K562 (cell line): ENCODE data around the gene RPUSD2. TPM values are rescaled to one million over a fixed set of nuclear protein-coding genes. Genes with fewer than 3 reads are reported as not detected.
A peak's percentile ranks its signal among the peaks of the same experiment; 100 is the strongest.

ENCODE experiments used
- AFF4 ChIP-seq: sonication (generic); formaldehyde crosslinking; IDR thresholded peaks from 2 replicates; pipeline ENCODE4 v1.8.0; 2023; ENCODE audit warnings: mild to moderate bottlenecking, missing genetic modification reagents
- BCLAF1 ChIP-seq, 2 experiments: fragments of 450-650 bp in 1 of 2; IDR thresholded peaks; 2 replicates each; pipeline ENCODE4 v1.6.1; 2011 to 2017; ENCODE audit warnings: low read depth in 2 of 2, antibody characterized with exemption in 1 of 2, borderline replicate concordance in 1 of 2, low read length in 1 of 2, mild to moderate bottlenecking in 1 of 2, mixed read lengths in 1 of 2; ENCODE audit not compliant: control insufficient read depth in 1 of 2
- CBX2 ChIP-seq: fragments of 200-600 bp; sonication (generic); IDR thresholded peaks from one replicate; pipeline ENCODE4 v1.6.1; 2012; ENCODE audit warnings: mild to moderate bottlenecking, low read length, inconsistent platforms; ENCODE audit not compliant: insufficient read depth, poor library complexity, severe bottlenecking
- CEBPB ChIP-seq: fragments of 450-650 bp; IDR thresholded peaks from 2 replicates; pipeline ENCODE4 v1.6.1; 2016; ENCODE audit warnings: missing genetic modification characterization, missing compliant biosample characterization
- ELF4 ChIP-seq: fragments of 450-650 bp; formaldehyde crosslinking; IDR thresholded peaks from 2 replicates; pipeline ENCODE4 v1.4.0; 2022; ENCODE audit warnings: missing genetic modification characterization
- MED1 ChIP-seq: sonication (generic); formaldehyde crosslinking; IDR thresholded peaks from 2 replicates; pipeline ENCODE4 v1.8.1; 2023; ENCODE audit warnings: missing genetic modification reagents, borderline replicate concordance
- MYBL2 ChIP-seq, 2 experiments: fragments of 450-650 bp in 1 of 2; sonication (generic) in 1 of 2; formaldehyde crosslinking in 1 of 2; IDR thresholded peaks; 2 replicates each; pipeline versions ENCODE4 v1.6.1 to v1.8.1; 2017 to 2022; ENCODE audit warnings: borderline replicate concordance in 1 of 2, inconsistent platforms in 1 of 2, low read depth in 1 of 2, mild to moderate bottlenecking in 1 of 2, missing genetic modification reagents in 1 of 2, moderate library complexity in 1 of 2
- PHB2 ChIP-seq: fragments of 450-650 bp; IDR thresholded peaks from 2 replicates; pipeline ENCODE4 v1.6.1; 2017; ENCODE audit warnings: low read depth
- POLR2AphosphoS2 ChIP-seq: IDR thresholded peaks from 2 replicates; pipeline ENCODE4 v1.6.1; 2012; ENCODE audit warnings: low read length, improper control_type of control experiment
- POLR2H ChIP-seq: IDR thresholded peaks from 2 replicates; pipeline ENCODE4 v1.6.1; 2016; ENCODE audit warnings: missing genetic modification characterization, low read depth, mild to moderate bottlenecking, control low read depth, missing compliant biosample characterization, moderate library complexity
- POLR3G ChIP-seq: IDR thresholded peaks from 2 replicates; pipeline ENCODE4 v1.6.1; 2011; ENCODE audit not compliant: insufficient read length, insufficient replicate concordance; ENCODE audit errors: extremely low read depth
- PRMT5 ChIP-seq: sonication (generic); formaldehyde crosslinking; IDR thresholded peaks from 2 replicates; pipeline ENCODE4 v1.5.0; 2020; ENCODE audit warnings: missing genetic modification reagents
- RBM22 ChIP-seq: fragments of 200-400 bp; formaldehyde crosslinking; IDR thresholded peaks from 2 replicates; pipeline ENCODE4 v1.6.1; 2018; ENCODE audit warnings: low read length, low read depth; ENCODE audit not compliant: poor library complexity, severe bottlenecking
- SIRT6 ChIP-seq: IDR thresholded peaks from one replicate; pipeline ENCODE4 v1.6.1; 2012; ENCODE audit warnings: low read depth, mild to moderate bottlenecking, control low read depth, inconsistent platforms, low read length, moderate library complexity
- SMARCA4 ChIP-seq: fragments of 450-650 bp; IDR thresholded peaks from 2 replicates; pipeline ENCODE4 v1.6.1; 2016
- ZNF143 ChIP-seq: sonication (generic); formaldehyde crosslinking; IDR thresholded peaks from 2 replicates; pipeline ENCODE4 v1.9.0; 2022; ENCODE audit warnings: mild to moderate bottlenecking, missing genetic modification reagents
- ZNF511 ChIP-seq: sonication (generic); formaldehyde crosslinking; IDR thresholded peaks from 2 replicates; pipeline ENCODE4 v1.8.0; 2022; ENCODE audit warnings: mild to moderate bottlenecking, missing genetic modification reagents
- ZNF586 ChIP-seq: fragments of 450-650 bp; formaldehyde crosslinking; conservative IDR thresholded peaks from 2 replicates; pipeline ENCODE4 v1.4.0; 2020; ENCODE audit warnings: mild to moderate bottlenecking, moderate library complexity
- ZNF699 ChIP-seq: fragments of 250-450 bp; sonication (Bioruptor Pico); IDR thresholded peaks from 2 replicates; pipeline ENCODE4 v1.8.0; 2021; ENCODE audit warnings: mild to moderate bottlenecking, moderate library complexity; ENCODE audit not compliant: insufficient replicate concordance
- ZNF79 ChIP-seq: fragments of 250-450 bp; sonication (Bioruptor Pico); IDR thresholded peaks from 2 replicates; pipeline ENCODE4 v1.4.0; 2020; ENCODE audit warnings: low read depth, mild to moderate bottlenecking, moderate library complexity
- ZSCAN29 ChIP-seq: fragments of 450-650 bp; IDR thresholded peaks from 2 replicates; pipeline ENCODE4 v1.6.1; 2017
- polyA plus RNA-seq, 8 experiments: library from polyadenylated mRNA; depleted of rRNA in 4 of 8; stranded (reverse) in 5 of 8; unstranded in 3 of 8; fragments of >200 nt; fragmentation: Nextera tagmentation in 2 of 8; fragmentation: Illumina TruSeq in 1 of 8; extraction: Ambion mirVana in 2 of 8; extraction: Trizol in 1 of 8; gene quantifications; 2 replicates each; pipeline versions ENCODE4 v1.2.1 to v1.2.3, GENCODE V29; 2011 to 2014; ENCODE audit warnings: inconsistent platforms in 1 of 8, missing spikeins in 1 of 8
- total RNA-seq, 7 experiments: library from RNA; depleted of rRNA in 6 of 7; stranded (reverse); fragments of >200 nt in 6 of 7; fragmentation: Illumina TruSeq in 2 of 7; extraction: Trizol in 2 of 7; gene quantifications; 2 replicates each; pipeline versions ENCODE4 v1.2.1 to v1.2.3, GENCODE V29; 2011 to 2021; ENCODE audit warnings: low replicate concordance in 1 of 7

RPUSD2 gene
- total and polyA plus RNA-seq, 9 of the 15 experiments (the other 6 are each of a cell fraction or from before 2014, with no cell fraction given), result 3.7 to 30.2 (median 14.3) TPM

DNA sequence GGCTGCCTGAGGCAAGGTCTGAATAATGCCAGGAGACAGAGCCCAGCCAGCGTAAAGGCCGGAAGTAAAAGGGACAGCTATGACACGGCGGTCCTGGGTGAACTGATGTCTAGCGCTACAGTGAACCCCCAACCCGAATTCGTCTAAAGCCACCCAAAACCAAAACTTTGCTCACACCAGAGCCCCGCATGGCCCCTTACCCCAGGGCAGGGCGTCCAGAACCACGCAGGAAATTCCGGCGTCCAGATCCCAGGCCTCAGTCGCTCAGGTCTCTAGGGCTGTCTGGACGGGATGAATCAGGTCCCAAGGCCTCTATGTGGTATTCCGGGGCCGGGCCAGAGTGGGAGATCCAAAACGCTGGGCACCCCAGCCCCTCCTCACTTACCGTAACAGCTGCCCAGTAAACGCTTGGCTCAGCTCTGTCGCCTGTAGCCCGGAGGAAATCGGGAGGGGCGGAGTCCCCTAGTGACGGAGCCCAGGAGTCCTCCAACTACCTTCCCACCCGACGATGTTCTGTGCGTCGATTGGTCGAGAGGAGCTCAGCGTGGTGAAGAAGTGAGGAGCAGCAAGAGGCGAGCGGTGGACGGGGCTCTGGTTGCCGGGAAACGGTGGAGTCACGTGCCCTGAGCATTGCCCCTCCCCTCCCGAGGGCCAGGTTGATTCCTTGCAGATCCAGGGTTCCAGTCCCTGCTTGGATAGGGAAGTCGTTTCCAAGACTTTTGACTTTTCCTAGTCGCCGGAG is 4.3 kb upstream of the RPUSD2 start, which contains the start of gene CCDC32 (continued):
- no peak for TF ChIP-seq MYBL2 (IDR thresholded peaks at IDR 0.05; ENCODE audit: low read depth)
- TF ChIP-seq MYBL2 (CRISPR knock-in tag; IDR thresholded peaks at IDR 0.05; ENCODE audit: borderline replicate concordance), result no peak
- TF ChIP-seq AFF4 (CRISPR knock-in tag), result no peak
- no peak for TF ChIP-seq ZNF586
- no peak for TF ChIP-seq ZNF511 (CRISPR knock-in tag)
- TF ChIP-seq SIRT6, result no peak
- TF ChIP-seq SMARCA4, result peak; percentile 44; the same call in 1 of the 2 replicates
- TF ChIP-seq POLR2H, result no peak
- TF ChIP-seq CEBPB, result no peak
- no peak for TF ChIP-seq POLR2AphosphoS2
- TF ChIP-seq PHB2, result no peak
- no peak for TF ChIP-seq PRMT5 (CRISPR knock-in tag)
- no peak for TF ChIP-seq POLR3G
- no peak for TF ChIP-seq ZNF79
- TF ChIP-seq BCLAF1 (IDR thresholded peaks at IDR 0.05; ENCODE audit: borderline replicate concordance in 1 of 2, control insufficient read depth in 1 of 2, low read depth in 2 of 2, low read length in 1 of 2), result no peak
- no peak for TF ChIP-seq RBM22
- TF ChIP-seq MED1 (CRISPR knock-in tag), result no peak
- TF ChIP-seq ZNF699, result no peak
- TF ChIP-seq CBX2, result no peak
- TF ChIP-seq ZSCAN29, result 0 out of 2 replicates have a peak, but pooled peaks have one; percentile 27
- no peak for TF ChIP-seq ZNF143 (CRISPR knock-in tag)
- no peak for TF ChIP-seq ELF4 (CRISPR knock-in tag)
